H9 (cell line): ENCODE measurements around the gene PDRG1. TPM values are rescaled to one million over a fixed set of nuclear protein-coding genes. Genes with fewer than 3 reads are reported as not detected.

Source experiments
- DNase-seq: peaks from one replicate; pipeline ENCODE4 v3.0.0-alpha.2; 2017
- H2AFZ ChIP-seq: one replicate; pipeline ENCODE4 v1.6.1; 2013; ENCODE audit warnings: mild to moderate bottlenecking, low read length, control low read depth, moderate library complexity
- H2AK5ac ChIP-seq: 2 replicates; pipeline ENCODE4 v1.6.1; 2013; ENCODE audit warnings: low read length, control low read depth, mixed read lengths; ENCODE audit not compliant: insufficient read length
- H2BK120ac ChIP-seq: one replicate; pipeline ENCODE4 v1.6.1; 2013; ENCODE audit warnings: low read depth, mild to moderate bottlenecking, low read length, control low read depth, inconsistent platforms; ENCODE audit not compliant: poor library complexity, severe bottlenecking
- H2BK12ac ChIP-seq: 2 replicates; pipeline ENCODE4 v1.6.1; 2013; ENCODE audit warnings: low read length, control low read depth, mixed read lengths, low read depth; ENCODE audit not compliant: insufficient read length
- H2BK15ac ChIP-seq: 2 replicates; pipeline ENCODE4 v1.6.1; 2013; ENCODE audit warnings: low read depth, low read length, control low read depth
- H2BK20ac ChIP-seq: one replicate; pipeline ENCODE4 v1.6.1; 2013; ENCODE audit warnings: low read depth, mild to moderate bottlenecking, low read length, control low read depth, inconsistent platforms; ENCODE audit not compliant: poor library complexity, severe bottlenecking
- H2BK5ac ChIP-seq: 2 replicates; pipeline ENCODE4 v1.6.1; 2013; ENCODE audit warnings: low read length, control low read depth, mixed read lengths; ENCODE audit not compliant: insufficient read length
- H3K14ac ChIP-seq: 2 replicates; pipeline ENCODE4 v1.6.1; 2013; ENCODE audit warnings: low read length, control low read depth; ENCODE audit not compliant: insufficient read depth
- H3K18ac ChIP-seq: 2 replicates; pipeline ENCODE4 v1.6.1; 2013; ENCODE audit warnings: low read depth, mild to moderate bottlenecking, mixed read lengths, low read length, control low read depth; ENCODE audit not compliant: insufficient read length
- H3K23ac ChIP-seq: 2 replicates; pipeline ENCODE4 v1.6.1; 2013; ENCODE audit warnings: low read length, control low read depth, mixed read lengths, low read depth; ENCODE audit not compliant: insufficient read length
- H3K23me2 ChIP-seq: 2 replicates; pipeline ENCODE4 v1.6.1; 2013; ENCODE audit warnings: low read depth, mild to moderate bottlenecking, mixed read lengths, low read length, control low read depth; ENCODE audit not compliant: insufficient read length, poor library complexity, severe bottlenecking
- H3K27ac ChIP-seq: 2 replicates; pipeline ENCODE4 v1.5.1; 2013; ENCODE audit warnings: low read length, control low read depth, mixed read lengths, low read depth; ENCODE audit not compliant: insufficient read length
- H3K27me3 ChIP-seq: 2 replicates; pipeline ENCODE4 v1.6.1; 2013; ENCODE audit warnings: low read length, control low read depth, inconsistent platforms; ENCODE audit not compliant: insufficient read depth
- H3K4ac ChIP-seq: 2 replicates; pipeline ENCODE4 v1.6.1; 2013; ENCODE audit warnings: low read depth, mild to moderate bottlenecking, control low read depth, inconsistent platforms, low read length, moderate library complexity
- H3K4me1 ChIP-seq: 2 replicates; pipeline ENCODE4 v1.6.1; 2013; ENCODE audit warnings: low read length, control low read depth, inconsistent platforms; ENCODE audit not compliant: insufficient read depth
- H3K4me2 ChIP-seq: 2 replicates; pipeline ENCODE4 v1.6.1; 2013; ENCODE audit warnings: low read length, control low read depth, mixed read lengths; ENCODE audit not compliant: insufficient read length, insufficient read depth
- H3K56ac ChIP-seq: 2 replicates; pipeline ENCODE4 v1.6.1; 2013; ENCODE audit warnings: low read depth, mild to moderate bottlenecking, mixed read lengths, low read length, control low read depth; ENCODE audit not compliant: insufficient read length
- H3K79me1 ChIP-seq: 2 replicates; pipeline ENCODE4 v1.6.1; 2013; ENCODE audit warnings: low read depth, mild to moderate bottlenecking, moderate library complexity, low read length, control low read depth, inconsistent platforms; ENCODE audit not compliant: insufficient read depth, poor library complexity, severe bottlenecking
- H3K79me2 ChIP-seq: 2 replicates; pipeline ENCODE4 v1.6.1; 2013; ENCODE audit warnings: low read length, control low read depth, inconsistent platforms; ENCODE audit not compliant: insufficient read depth
- H3K9ac ChIP-seq: 2 replicates; pipeline ENCODE4 v1.6.1; 2013; ENCODE audit warnings: low read length, control low read depth, mixed read lengths; ENCODE audit not compliant: insufficient read length; ENCODE audit errors: extremely low read depth
- H3K9me3 ChIP-seq: one replicate; pipeline ENCODE4 v1.6.1; 2013; ENCODE audit warnings: low read depth, low read length, inconsistent platforms; ENCODE audit not compliant: control insufficient read depth
- H3T11ph ChIP-seq: one replicate; pipeline ENCODE4 v1.6.1; 2013; ENCODE audit warnings: mild to moderate bottlenecking, low read length, control low read depth, inconsistent platforms
- H4K20me1 ChIP-seq: one replicate; pipeline ENCODE4 v1.6.1; 2013; ENCODE audit not compliant: control insufficient read depth, insufficient read length, insufficient read depth
- H4K5ac ChIP-seq: 2 replicates; pipeline ENCODE4 v1.6.1; 2013; ENCODE audit warnings: low read depth, mild to moderate bottlenecking, mixed read lengths, low read length, control low read depth; ENCODE audit not compliant: insufficient read length
- H4K8ac ChIP-seq: replicated peaks from 2 replicates; pipeline ENCODE4 v1.6.1; 2013; ENCODE audit warnings: low read length, control low read depth, mixed read lengths, low read depth; ENCODE audit not compliant: insufficient read length
- H4K91ac ChIP-seq: 2 replicates; pipeline ENCODE4 v1.6.1; 2013; ENCODE audit warnings: low read depth, mild to moderate bottlenecking, moderate library complexity, mixed read lengths, low read length, control low read depth; ENCODE audit not compliant: insufficient read length
- H3K27ac Mint-ChIP-seq, 3 experiments: 2 replicates in 2 of 3; 3 replicates in 1 of 3; pipeline ENCODE4 v1.8.0; 2020 to 2021; ENCODE audit warnings: mixed read lengths in 3 of 3, mild to moderate bottlenecking in 1 of 3, moderate library complexity in 1 of 3
- H3K27me3 Mint-ChIP-seq: 2 replicates; pipeline ENCODE4 v1.8.0; 2021; ENCODE audit warnings: low read depth, mild to moderate bottlenecking, moderate library complexity, mixed read lengths
- H3K36me3 Mint-ChIP-seq, 3 experiments: 2 replicates in 2 of 3; 3 replicates in 1 of 3; pipeline ENCODE4 v1.8.0; 2020 to 2021; ENCODE audit warnings: low read depth in 3 of 3, mixed read lengths in 3 of 3; ENCODE audit not compliant: insufficient read depth in 1 of 3
- H3K4me1 Mint-ChIP-seq, 2 experiments: 2 replicates each; pipeline ENCODE4 v1.8.0; 2020; ENCODE audit warnings: mixed read lengths in 2 of 2
- H3K4me3 Mint-ChIP-seq, 2 experiments: 2 replicates in 1 of 2; 3 replicates in 1 of 2; pipeline ENCODE4 v1.8.0; 2020 to 2021; ENCODE audit warnings: mild to moderate bottlenecking in 2 of 2, mixed read lengths in 2 of 2, moderate library complexity in 1 of 2
- H3K9me3 Mint-ChIP-seq, 2 experiments: 2 replicates in 1 of 2; 3 replicates in 1 of 2; pipeline ENCODE4 v1.8.0; 2020; ENCODE audit warnings: mild to moderate bottlenecking in 2 of 2, mixed read lengths in 2 of 2, moderate library complexity in 1 of 2
- CTCF ChIP-seq: fragments of 200-600 bp; sonication (generic); conservative IDR thresholded peaks from 3 replicates; pipeline ENCODE4 v1.8.0; 2021; ENCODE audit warnings: antibody characterized with exemption, mild to moderate bottlenecking
- WGBS: extraction: QIAGEN DNeasy Blood & Tissue Kit; methylation state at CpG from one replicate; pipeline ENCODE4 v1.1.7; 2013; ENCODE audit warnings: missing lambda C conversion rate, low lambda C conversion rate, mixed read lengths; ENCODE audit not compliant: insufficient read length; ENCODE audit errors: extremely low coverage; 5-methylcytosine and 5-hydroxymethylcytosine counted together
- total RNA-seq: library from RNA; stranded (reverse); gene quantifications from 2 replicates; pipeline ENCODE4 v1.2.1, GENCODE V29; 2021

PDRG1 gene
- total RNA-seq, 1 experiment from 2014 or later, result 32.2 TPM

GRCh38 chr20:31989030-31989645, 37.3 kb upstream of the PDRG1 start:
- H3K4me2 ChIP-seq, result no peak overlapping the region
- no peaks in the 10 kb centered on the region for H3K9me3 ChIP-seq
- no peak overlapping the region for H2BK5ac ChIP-seq
- H3K4me1 Mint-ChIP-seq, result peaks cover 2 to 8% of the 10 kb centered on the region in 2 experiments; a peak in 3 of 4 replicates
- WGBS, result 100% methylated on average over 1 of the region's 8 CpGs
- no peaks in the 10 kb centered on the region for H3K79me2 ChIP-seq
- H3K27me3 ChIP-seq, result peaks cover 3% of the 10 kb centered on the region; the same call in 1 of the 2 replicates
- no peak overlapping the region for H2BK120ac ChIP-seq
- H3K27me3 Mint-ChIP-seq, result peaks cover 28% of the 10 kb centered on the region
- no peak for DNase-seq
- H3K23me2 ChIP-seq, result no peaks in the 10 kb centered on the region
- TF ChIP-seq CTCF, result no peak
- no peak overlapping the region for H2BK20ac ChIP-seq
- H3K4ac ChIP-seq, result no peak overlapping the region
- no peak overlapping the region for H2AFZ ChIP-seq
- H3K4me3 Mint-ChIP-seq, result no peak overlapping the region
- peak overlapping the region in 1 of 3 experiments; percentile 44; a peak in 2 of 7 replicates for H3K27ac Mint-ChIP-seq
- H3K9me3 Mint-ChIP-seq, result no peaks in the 10 kb centered on the region
- H3T11ph ChIP-seq, result no peak overlapping the region
- no peak overlapping the region for H3K23ac ChIP-seq
- H3K4me1 ChIP-seq, result no peaks in the 10 kb centered on the region
- H2BK12ac ChIP-seq, result no peak overlapping the region
- no peak overlapping the region for H2BK15ac ChIP-seq
- no peak overlapping the region for H3K27ac ChIP-seq
- H3K79me1 ChIP-seq, result no peaks in the 10 kb centered on the region
- H3K18ac ChIP-seq, result no peak overlapping the region
- no peaks in the 10 kb centered on the region for H4K20me1 ChIP-seq
- H2AK5ac ChIP-seq, result no peak overlapping the region
- no peaks in the 10 kb centered on the region for H3K36me3 Mint-ChIP-seq
- no peak overlapping the region for H3K56ac ChIP-seq
- H4K8ac ChIP-seq, result no peak overlapping the region
- no peak overlapping the region for H4K91ac ChIP-seq
- no peak overlapping the region for H3K9ac ChIP-seq
- no peak overlapping the region for H4K5ac ChIP-seq
- no peak overlapping the region for H3K14ac ChIP-seq
